HL-60 (cell line): Measurements from ENCODE around the gene STAT1.

Experiments used
- CTCF ChIP-seq: IDR thresholded peaks from one replicate; pipeline ENCODE4 v1.5.1; 2011; ENCODE audit warnings: low read length, control low read depth, inconsistent platforms; ENCODE audit not compliant: insufficient read depth
- POLR2AphosphoS5 ChIP-seq: IDR thresholded peaks from 2 replicates; pipeline ENCODE4 v1.6.1; 2012; ENCODE audit warnings: low read depth

- TF ChIP-seq CTCF (no peak), POLR2AphosphoS5 (no peak)
Measured at GRCh38 chr2:191051177-191051576, 37.2 kb upstream of the STAT1 start.
